Trophoblast cell (in vitro differentiated cells and primary cell): ENCODE measurements around the gene KAT6B.

Experiments
- DNase-seq, 2 donors: peaks; one replicate each; pipeline ENCODE4 v3.0.0-alpha.2; 2016
- H2AFZ ChIP-seq: 2 replicates; pipeline ENCODE4 v1.6.1; 2013; ENCODE audit warnings: low read length, moderate library complexity, mild to moderate bottlenecking; ENCODE audit not compliant: insufficient read depth, poor library complexity
- H2AK5ac ChIP-seq: 2 replicates; pipeline ENCODE4 v1.6.1; 2013; ENCODE audit warnings: mild to moderate bottlenecking, low read length
- H2BK120ac ChIP-seq: 2 replicates; pipeline ENCODE4 v1.6.1; 2013; ENCODE audit warnings: low read length, mild to moderate bottlenecking, moderate library complexity; ENCODE audit not compliant: insufficient read depth, poor library complexity
- H2BK12ac ChIP-seq: 2 replicates; pipeline ENCODE4 v1.6.1; 2013; ENCODE audit warnings: mild to moderate bottlenecking, low read length, moderate library complexity
- H2BK5ac ChIP-seq: 2 replicates; pipeline ENCODE4 v1.6.1; 2013; ENCODE audit warnings: low read length, low read depth, moderate library complexity, mild to moderate bottlenecking; ENCODE audit not compliant: poor library complexity
- H3K14ac ChIP-seq: 2 replicates; pipeline ENCODE4 v1.6.1; 2013; ENCODE audit warnings: mild to moderate bottlenecking, low read length
- H3K18ac ChIP-seq: 2 replicates; pipeline ENCODE4 v1.6.1; 2013; ENCODE audit warnings: mild to moderate bottlenecking, low read length
- H3K23ac ChIP-seq: 2 replicates; pipeline ENCODE4 v1.6.1; 2013; ENCODE audit warnings: low read length
- H3K27ac ChIP-seq: 2 replicates; pipeline ENCODE4 v1.5.1; 2013; ENCODE audit warnings: low read depth, mild to moderate bottlenecking, inconsistent platforms, low read length, moderate library complexity
- H3K27me3 ChIP-seq: 2 replicates; pipeline ENCODE4 v1.6.1; 2013; ENCODE audit warnings: inconsistent platforms, mild to moderate bottlenecking, low read length, moderate library complexity; ENCODE audit not compliant: insufficient read depth
- H3K36me3 ChIP-seq, 2 experiments: 1 replicate in 1 of 2; 2 replicates in 1 of 2; pipeline ENCODE4 v1.6.1; 2013; ENCODE audit warnings: low read length in 2 of 2, mild to moderate bottlenecking in 2 of 2, moderate library complexity in 1 of 2; ENCODE audit not compliant: insufficient read depth in 2 of 2, control insufficient read depth in 1 of 2
- H3K4ac ChIP-seq: 2 replicates; pipeline ENCODE4 v1.6.1; 2013; ENCODE audit warnings: low read depth, mild to moderate bottlenecking, low read length, moderate library complexity
- H3K4me1 ChIP-seq, 2 experiments: 1 replicate in 1 of 2; 2 replicates in 1 of 2; pipeline ENCODE4 v1.6.1; 2013; ENCODE audit warnings: low read length in 2 of 2, mild to moderate bottlenecking in 2 of 2, moderate library complexity in 1 of 2; ENCODE audit not compliant: insufficient read depth in 2 of 2, control insufficient read depth in 1 of 2
- H3K4me2 ChIP-seq: 2 replicates; pipeline ENCODE4 v1.6.1; 2013; ENCODE audit warnings: inconsistent platforms, mild to moderate bottlenecking, low read length, moderate library complexity
- H3K4me3 ChIP-seq: 2 replicates; pipeline ENCODE4 v1.5.1; 2013; ENCODE audit warnings: mild to moderate bottlenecking, low read depth, low read length, inconsistent platforms
- H3K79me1 ChIP-seq: one replicate; pipeline ENCODE4 v1.6.1; 2013; ENCODE audit warnings: low read length
- H3K79me2 ChIP-seq: 2 replicates; pipeline ENCODE4 v1.6.1; 2013; ENCODE audit warnings: low read length, mild to moderate bottlenecking; ENCODE audit not compliant: control insufficient read depth, insufficient read depth, poor library complexity
- H3K9ac ChIP-seq: 2 replicates; pipeline ENCODE4 v1.6.1; 2013; ENCODE audit warnings: mild to moderate bottlenecking, low read length
- H3K9me3 ChIP-seq: 2 replicates; pipeline ENCODE4 v1.6.1; 2013; ENCODE audit warnings: low read depth, mild to moderate bottlenecking, control low read depth, inconsistent platforms, low read length; ENCODE audit not compliant: insufficient read depth
- H4K12ac ChIP-seq: 2 replicates; pipeline ENCODE4 v1.6.1; 2013; ENCODE audit warnings: low read depth, mild to moderate bottlenecking, low read length, moderate library complexity
- H4K8ac ChIP-seq: 2 replicates; pipeline ENCODE4 v1.6.1; 2013; ENCODE audit warnings: low read depth, mild to moderate bottlenecking, low read length, moderate library complexity
- H4K91ac ChIP-seq: one replicate; pipeline ENCODE4 v1.6.1; 2013; ENCODE audit warnings: low read depth, mild to moderate bottlenecking, low read length, moderate library complexity
- WGBS: extraction: QIAGEN DNeasy Blood & Tissue Kit; methylation state at CpG from one replicate; pipeline ENCODE4 v1.1.7; 2013; ENCODE audit warnings: missing lambda C conversion rate; ENCODE audit not compliant: insufficient read length, insufficient coverage; ENCODE audit errors: extremely low coverage; 5-methylcytosine and 5-hydroxymethylcytosine counted together

The KAT6B gene

GRCh38 chr10:74852381-74852780 is 26.0 kb downstream of the KAT6B start:
- Histone ChIP-seq H2BK120ac (no peak overlapping the region), H2BK12ac (no peak overlapping the region), H3K9me3 (no peaks in the 10 kb centered on the region), H3K14ac (no peak overlapping the region), H4K91ac (no peak overlapping the region), H3K4me2 (no peak overlapping the region), H2AFZ (no peak overlapping the region), H3K4ac (no peak overlapping the region), H3K4me3 (no peak overlapping the region), H3K9ac (no peak overlapping the region), H3K79me2 (no peaks in the 10 kb centered on the region), H3K23ac (no peak overlapping the region), H3K36me3 (peaks cover 0 to 2% of the 10 kb centered on the region in 2 experiments), H4K8ac (no peak overlapping the region), H2AK5ac (no peak overlapping the region), H3K79me1 (no peaks in the 10 kb centered on the region), H2BK5ac (no peak overlapping the region), H3K18ac (no peak overlapping the region), H4K12ac (no peak overlapping the region), H3K4me1 (no peaks in the 10 kb centered on the region), H3K27ac (no peak overlapping the region), H3K27me3 (no peaks in the 10 kb centered on the region)
- peak; percentile 14 to 67 for DNase-seq
- WGBS = no CpG with 5 or more reads among the region's 2 CpGs

GRCh38 chr10:74854610-74855009 is 28.2 kb downstream of the KAT6B start:
- Histone ChIP-seq H3K9ac (no peak overlapping the region), H3K36me3 (no peaks in the 10 kb centered on the region), H3K9me3 (no peaks in the 10 kb centered on the region)

GRCh38 chr10:74855027-74855426 is 28.6 kb downstream of the KAT6B start:
- Histone ChIP-seq H3K14ac (no peak overlapping the region), H2AFZ (no peak overlapping the region), H3K4ac (no peak overlapping the region), H4K8ac (no peak overlapping the region), H2BK120ac (no peak overlapping the region), H3K4me2 (no peak overlapping the region), H3K18ac (no peak overlapping the region), H4K91ac (no peak overlapping the region), H4K12ac (no peak overlapping the region), H3K4me3 (no peak overlapping the region), H2AK5ac (no peak overlapping the region), H2BK5ac (no peak overlapping the region), H3K9me3 (no peaks in the 10 kb centered on the region), H2BK12ac (no peak overlapping the region), H3K79me2 (no peaks in the 10 kb centered on the region), H3K4me1 (no peaks in the 10 kb centered on the region), H3K79me1 (no peaks in the 10 kb centered on the region), H3K23ac (no peak overlapping the region), H3K36me3 (no peaks in the 10 kb centered on the region), H3K9ac (no peak overlapping the region), H3K27ac (no peak overlapping the region), H3K27me3 (no peaks in the 10 kb centered on the region)
- no CpG with 5 or more reads among the region's 2 CpGs for WGBS
- no peak for DNase-seq

More at GRCh38 chr10:74854610-74855009, 28.2 kb downstream of the KAT6B start:
- H4K8ac ChIP-seq = no peak overlapping the region
- H2BK120ac ChIP-seq = no peak overlapping the region
- H3K18ac ChIP-seq = no peak overlapping the region
- no peak overlapping the region for H4K91ac ChIP-seq
- no peaks in the 10 kb centered on the region for H3K4me1 ChIP-seq
- H2AK5ac ChIP-seq = no peak overlapping the region
- H3K23ac ChIP-seq = no peak overlapping the region
- H3K27me3 ChIP-seq = no peaks in the 10 kb centered on the region
- H3K79me2 ChIP-seq = no peaks in the 10 kb centered on the region
- H2BK12ac ChIP-seq = no peak overlapping the region
- H2AFZ ChIP-seq = no peak overlapping the region
- no peak overlapping the region for H3K4me2 ChIP-seq
- no peak overlapping the region for H4K12ac ChIP-seq
- no peaks in the 10 kb centered on the region for H3K79me1 ChIP-seq
- no peak for DNase-seq
- H3K14ac ChIP-seq = no peak overlapping the region
- H3K27ac ChIP-seq = no peak overlapping the region
- H2BK5ac ChIP-seq = no peak overlapping the region
- no CpG with 5 or more reads among the region's 4 CpGs for WGBS
- H3K4me3 ChIP-seq = no peak overlapping the region
- H3K4ac ChIP-seq = no peak overlapping the region

- Histone ChIP-seq H4K12ac (no peak overlapping the region), H2AFZ (no peak overlapping the region), H3K4me3 (no peak overlapping the region), H2BK5ac (no peak overlapping the region), H4K91ac (no peak overlapping the region), H3K14ac (no peak overlapping the region), H3K4me1 (no peaks in the 10 kb centered on the region), H3K9ac (no peak overlapping the region), H3K4ac (no peak overlapping the region), H3K27me3 (no peaks in the 10 kb centered on the region), H3K27ac (no peak overlapping the region), H3K9me3 (no peaks in the 10 kb centered on the region), H3K79me2 (no peaks in the 10 kb centered on the region), H2AK5ac (no peak overlapping the region), H3K18ac (no peak overlapping the region), H2BK120ac (no peak overlapping the region), H2BK12ac (no peak overlapping the region), H3K79me1 (no peaks in the 10 kb centered on the region), H4K8ac (no peak overlapping the region), H3K4me2 (no peak overlapping the region), H3K23ac (no peak overlapping the region), H3K36me3 (no peaks in the 10 kb centered on the region)
- DNase-seq = no peak
These were observed 29.0 kb downstream of the KAT6B start for GRCh38 chr10:74855439-74855838.
